GM10266 (cell line): Measurements from ENCODE around the gene FAS.

ENCODE experiments used
- DNase-seq: peaks from one replicate; pipeline ENCODE4 v3.0.0; 2012; ENCODE audit errors: extremely low spot score
- CTCF ChIP-seq: IDR thresholded peaks from 2 replicates; pipeline ENCODE4 v1.5.1; 2012; ENCODE audit warnings: mild to moderate bottlenecking, low read depth; ENCODE audit not compliant: control insufficient read depth, insufficient read depth; ENCODE audit errors: missing control alignments

Gene FAS

GRCh38 chr10:88990384-88991160 lies at the start of gene FAS:
Gene FAS, plus strand, starts transcription at chr10:88990798. Its CDS starts 79 bp downstream, at chr10:88990877.
- peak; percentile 81 for DNase-seq
- no peak for TF ChIP-seq CTCF

- no peak for DNase-seq
- no peak for TF ChIP-seq CTCF
These were observed 49.6 kb upstream of the FAS start for GRCh38 chr10:88941026-88941425.

GRCh38 chr10:88943778-88944177 lies 46.8 kb upstream of the FAS start:
- DNase-seq = no peak
- no peak for TF ChIP-seq CTCF

DNA sequence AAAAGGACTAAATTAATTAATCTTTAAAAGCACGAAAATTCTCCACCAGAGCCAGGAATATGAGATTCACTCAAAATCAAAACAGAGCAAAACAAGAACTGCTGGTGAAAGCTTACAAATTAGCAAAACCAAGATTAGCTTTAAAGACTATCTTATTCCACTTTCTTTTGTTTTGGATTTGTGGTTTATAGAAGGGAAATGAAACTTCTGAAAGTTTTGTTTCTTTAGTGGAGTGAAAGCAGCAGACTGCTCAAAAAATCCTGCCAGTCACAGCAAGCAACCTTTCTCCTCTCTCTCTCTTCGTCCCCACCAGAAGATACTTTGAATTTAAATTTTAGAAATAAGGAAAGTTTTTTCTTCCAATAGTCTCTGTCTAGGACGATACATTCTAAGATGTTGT lies 45.8 kb upstream of the FAS start:
- TF ChIP-seq CTCF = no peak
- peak; percentile 6 for DNase-seq

DNA sequence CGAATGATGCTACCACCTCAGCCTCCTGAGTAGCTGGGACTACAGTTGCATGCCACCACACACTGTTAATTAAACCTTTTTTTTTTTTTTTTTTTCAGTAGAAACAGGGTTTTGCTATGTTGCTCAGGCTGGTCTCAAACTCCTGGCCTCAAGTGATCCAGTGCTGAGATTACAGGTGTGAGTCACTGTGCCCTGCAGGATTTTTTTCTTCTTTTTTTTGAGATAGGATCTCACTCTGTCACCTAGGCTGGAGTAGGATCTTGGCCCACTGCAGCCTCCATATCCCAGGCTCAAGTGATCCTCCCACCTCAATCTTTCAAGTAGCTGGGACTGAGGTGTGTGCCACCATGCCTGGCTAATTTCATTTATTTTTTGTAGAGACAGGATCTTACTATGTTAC lies 44.4 kb upstream of the FAS start:
- TF ChIP-seq CTCF = no peak
- no peak for DNase-seq

DNA sequence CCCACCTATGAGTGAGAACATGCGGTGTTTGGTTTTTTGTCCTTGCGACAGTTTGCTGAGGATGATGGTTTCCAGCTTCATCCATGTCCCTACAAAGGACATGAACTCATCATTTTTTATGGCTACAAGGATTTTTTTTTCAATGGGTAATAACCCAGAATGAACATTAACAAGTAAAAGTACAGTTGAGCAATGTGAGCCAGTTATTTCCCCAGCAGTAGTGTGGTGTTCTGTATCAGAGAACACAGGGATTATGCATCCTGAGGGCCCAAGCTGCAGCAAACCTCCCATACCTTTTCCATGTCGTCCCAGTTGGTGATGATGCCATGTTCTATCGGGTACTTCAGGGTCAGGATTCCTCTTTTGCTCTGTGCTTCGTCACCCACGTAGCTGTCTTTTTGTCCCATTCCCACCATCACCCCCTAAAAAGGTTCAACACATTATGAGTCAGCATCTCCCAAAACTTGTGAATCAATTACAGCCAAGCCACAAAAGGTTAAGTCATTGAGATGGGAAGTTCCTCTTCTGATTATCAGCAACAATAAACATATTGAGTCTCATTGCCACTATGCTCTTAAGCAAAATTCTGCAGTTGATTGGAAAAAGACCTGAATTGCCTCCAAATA lies 43.5 kb upstream of the FAS start:
- no peak for TF ChIP-seq CTCF
- no peak for DNase-seq

DNA sequence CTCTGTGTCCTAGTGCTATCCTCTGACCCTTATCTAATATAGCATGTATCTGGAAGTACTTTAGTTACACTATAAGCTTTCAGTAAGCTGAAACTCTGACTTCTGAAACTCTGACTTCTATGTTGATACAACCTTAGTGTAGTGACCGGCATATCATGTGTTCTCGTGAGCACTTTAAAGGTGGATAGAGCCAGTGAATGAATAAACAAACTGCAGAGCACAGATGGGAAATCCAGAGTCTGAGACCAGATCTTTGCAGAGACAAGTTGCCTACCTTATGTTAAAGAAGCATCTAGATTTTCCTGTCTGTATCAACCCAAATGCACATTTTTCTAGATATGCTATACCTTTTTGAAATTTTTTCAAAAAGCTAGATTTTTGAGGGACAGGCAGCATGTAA lies 41.5 kb upstream of the FAS start:
- no peak for TF ChIP-seq CTCF

More for the DNA sequence above, 41.5 kb upstream of the FAS start:
- no peak for DNase-seq
